HG02973 (cell line): ENCODE data around the gene VAV1.
"Not testable (repeated sequence)": the region's sequence is repeated elsewhere in the genome, so short reads cannot be mapped to it uniquely, and the experiment has no call there.

Experiments
- ATAC-seq: cut with Tn5 transposase; IDR thresholded peaks from one replicate; pipeline ENCODE4 v1.9.1; 2021; ENCODE audit warnings: moderate library complexity; ENCODE audit not compliant: unreplicated experiment

VAV1 gene

DNA sequence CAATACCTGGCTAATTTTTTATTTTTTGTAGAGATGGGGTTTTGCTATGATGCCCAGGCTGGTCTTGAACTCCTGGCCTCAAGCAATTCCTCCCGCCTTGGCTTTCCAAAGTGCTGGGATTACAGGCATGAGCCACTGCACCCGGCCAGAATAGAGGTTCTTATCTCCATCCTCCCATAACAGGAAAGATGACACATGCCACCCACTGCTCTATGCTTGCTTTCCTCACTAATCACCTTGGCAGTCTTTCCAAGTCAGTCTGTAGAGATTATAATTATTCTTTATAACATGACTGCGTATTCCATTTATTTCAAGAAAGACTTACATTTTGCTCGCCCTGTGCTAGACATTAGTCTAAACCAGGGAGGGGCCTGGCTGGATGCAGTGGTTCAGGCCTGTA is 6.7 kb downstream of the VAV1 start:
- ATAC-seq = no peak

DNA sequence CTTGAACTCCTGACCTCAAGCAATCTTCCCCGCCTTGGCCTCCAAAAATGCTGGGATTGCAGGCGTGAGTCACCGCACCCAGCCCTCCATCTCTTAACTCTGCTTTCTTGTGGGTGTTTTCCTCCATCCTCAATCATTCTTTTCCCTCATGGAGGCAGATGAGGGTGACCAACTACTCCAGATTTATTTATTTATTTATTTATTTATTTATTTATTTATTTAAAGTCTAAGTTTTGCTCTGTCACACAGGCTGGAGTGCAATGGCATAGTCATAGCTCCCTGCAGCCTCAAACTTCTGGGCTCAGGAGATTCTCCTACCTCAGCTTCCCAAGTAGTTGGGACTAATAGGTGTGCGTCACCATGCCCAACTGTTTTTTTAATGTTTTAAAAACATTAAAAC is 14.9 kb downstream of the VAV1 start:
- no peak for ATAC-seq

GRCh38 chr19:6788896-6789295 is 16.4 kb downstream of the VAV1 start:
- no peak for ATAC-seq

- no peak for ATAC-seq
These were observed 18.0 kb downstream of the VAV1 start for GRCh38 chr19:6790194-6791128.

GRCh38 chr19:6791237-6791636 is 18.7 kb downstream of the VAV1 start:
- ATAC-seq = no peak

- no peak for ATAC-seq
These were observed 20.9 kb downstream of the VAV1 start for GRCh38 chr19:6793411-6793810.

DNA sequence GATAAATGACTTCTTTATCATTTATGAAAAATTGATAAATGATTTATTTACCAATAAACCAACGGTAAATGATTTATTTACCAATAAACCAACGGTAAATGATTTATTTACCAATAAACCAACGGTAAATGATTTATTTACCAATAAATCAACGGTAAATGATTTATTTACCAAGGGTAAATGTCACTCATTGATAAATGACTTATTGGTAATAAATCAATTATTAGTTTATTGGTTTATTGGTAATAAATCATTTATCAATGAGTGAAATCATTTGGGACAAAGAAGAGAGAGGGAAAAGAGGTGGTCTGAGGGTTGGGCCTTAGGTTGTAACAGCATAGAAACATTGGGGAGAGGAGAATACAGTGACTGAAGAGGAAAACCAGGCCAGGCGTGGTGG is 21.5 kb downstream of the VAV1 start:
- no peak for ATAC-seq

DNA sequence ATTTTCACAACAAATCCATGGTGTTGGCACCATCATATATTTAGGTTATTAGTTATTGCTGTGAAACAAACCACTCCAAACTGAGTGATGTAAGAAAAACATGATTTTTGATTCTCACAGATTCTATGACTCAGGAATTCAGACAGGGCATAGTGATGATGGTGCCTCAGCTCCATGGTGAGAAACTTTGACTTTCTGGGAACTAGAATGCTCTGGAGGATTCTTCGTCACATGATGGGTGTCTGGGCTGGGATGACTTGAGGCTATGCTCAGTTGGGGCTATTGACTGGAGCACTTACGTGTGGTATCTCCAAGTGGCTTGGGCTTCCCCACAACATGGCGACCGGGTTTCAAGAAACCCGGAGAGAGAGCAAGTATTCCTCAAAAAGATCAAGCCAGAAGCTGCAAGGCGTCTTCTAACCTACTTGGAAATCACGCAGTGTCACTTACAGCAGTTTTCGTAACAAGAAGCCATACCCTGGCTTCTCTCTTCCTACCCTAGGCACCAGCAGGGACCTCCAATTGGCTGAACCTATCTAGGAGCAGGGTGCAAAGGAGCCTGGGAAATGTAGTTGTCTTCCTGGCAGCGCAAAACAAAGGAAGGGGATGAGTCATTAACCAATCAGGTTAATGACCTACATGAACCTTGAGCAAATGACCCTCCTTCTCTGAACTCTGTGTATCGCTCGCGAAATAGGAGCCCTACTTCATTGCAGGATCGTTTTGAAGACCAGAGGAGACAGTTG is 22.4 kb downstream of the VAV1 start:
- no peak for ATAC-seq

DNA sequence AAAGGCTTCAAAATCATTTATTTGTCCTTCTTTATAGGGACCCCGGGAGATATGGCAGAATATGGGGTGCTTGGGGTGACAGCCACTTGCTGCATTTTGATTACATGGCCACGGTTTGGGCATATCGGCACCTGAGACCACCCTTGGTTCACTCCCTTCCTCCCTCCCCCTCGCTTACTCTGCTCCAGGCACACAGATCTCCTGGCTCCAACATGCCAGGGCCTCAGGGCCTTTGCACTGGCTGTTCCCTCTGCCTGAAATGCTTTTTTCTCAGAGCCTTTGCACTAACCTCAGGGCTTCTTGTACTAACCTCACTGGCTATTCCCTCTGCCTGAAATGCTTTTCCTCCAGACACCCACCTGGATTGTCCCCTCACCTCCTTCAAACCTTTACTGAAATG is 23.8 kb downstream of the VAV1 start:
- no peak for ATAC-seq

GRCh38 chr19:6797646-6798045 is 25.1 kb downstream of the VAV1 start:
- ATAC-seq = no peak

DNA sequence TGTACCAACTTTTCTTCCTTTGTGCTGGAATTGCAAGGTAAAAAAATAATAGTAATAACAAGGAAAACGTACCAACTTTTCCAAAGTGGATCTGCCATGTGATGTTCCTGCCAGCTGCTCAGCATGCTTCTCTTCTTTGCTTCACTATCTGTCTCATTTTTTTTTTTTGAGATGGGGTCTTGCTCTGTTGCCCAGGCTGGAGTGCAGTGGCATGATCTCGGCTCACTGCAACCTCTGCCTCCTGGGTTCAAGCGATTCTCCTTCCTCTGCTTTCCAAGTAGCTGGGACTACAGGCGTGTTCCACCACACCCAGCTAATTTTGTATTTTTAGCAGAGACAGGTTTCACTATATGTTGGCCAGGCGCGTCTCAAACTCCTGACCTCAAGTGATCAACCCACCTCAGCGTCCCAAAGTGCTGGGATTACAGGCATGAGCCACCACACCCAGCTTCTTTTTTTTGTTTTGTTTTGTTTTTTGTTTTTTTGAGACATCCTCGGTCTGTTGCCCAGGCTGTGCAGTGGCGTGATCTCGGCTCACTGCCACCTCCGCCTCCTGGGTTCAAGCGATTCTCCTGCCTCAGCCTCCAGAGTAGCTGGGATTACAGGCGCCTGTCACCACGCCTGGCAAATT is 27.8 kb downstream of the VAV1 start:
- ATAC-seq = not testable (repeated sequence)

DNA sequence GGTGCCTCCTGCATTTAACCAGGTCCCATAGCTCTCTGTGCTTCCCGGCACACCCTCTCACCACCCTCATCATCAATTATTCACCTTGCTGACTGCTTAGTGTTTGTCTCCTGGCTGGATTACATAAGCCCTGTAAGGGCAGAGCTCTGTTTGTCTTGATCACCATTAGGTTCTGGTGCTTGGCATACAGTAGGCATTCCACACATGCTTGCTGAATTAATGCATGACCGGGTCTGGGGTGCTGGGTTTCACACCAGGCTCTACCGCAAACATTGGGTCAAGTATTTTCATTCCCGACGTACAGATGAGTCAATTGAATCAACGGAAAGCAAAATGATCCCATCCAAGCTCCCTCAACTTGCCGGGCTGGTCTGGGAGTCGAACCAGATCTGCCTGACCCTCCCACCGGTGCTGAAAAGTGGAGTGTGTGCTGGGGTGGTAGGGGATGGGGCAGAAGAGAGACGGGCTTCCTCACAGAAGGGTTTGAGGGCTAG is 28.5 kb downstream of the VAV1 start:
- no peak for ATAC-seq

DNA sequence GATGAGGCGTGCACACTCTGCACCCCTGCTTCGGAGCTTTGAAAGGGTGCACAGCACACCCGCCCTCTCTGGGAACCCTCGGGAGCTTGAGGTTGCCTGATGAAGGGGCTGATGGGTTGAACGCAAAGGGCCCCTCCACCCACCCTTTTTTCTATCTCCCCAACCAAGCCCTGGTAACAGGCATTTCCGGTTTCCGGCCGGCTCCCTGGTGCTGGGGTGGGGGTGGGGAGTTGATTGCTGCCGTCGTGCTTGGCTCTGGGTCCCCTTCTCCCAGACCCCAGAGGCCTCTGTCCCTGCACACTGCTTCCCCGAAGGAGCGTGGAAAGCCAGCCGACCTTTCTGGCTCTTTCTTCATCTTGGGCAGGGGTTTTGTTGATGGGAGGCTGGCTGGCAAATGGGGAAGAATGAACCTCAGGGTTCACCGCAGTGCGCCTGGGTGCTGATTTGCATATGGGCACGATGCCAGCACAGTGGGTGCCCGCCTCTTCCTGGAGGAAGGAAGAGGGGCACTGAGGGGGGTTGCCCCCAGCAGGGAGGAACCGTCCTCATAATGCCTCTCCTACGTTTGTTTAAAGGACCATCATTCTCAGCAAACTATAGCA is 29.1 kb downstream of the VAV1 start:
- ATAC-seq = peak; percentile 27

- peak; percentile 47 for ATAC-seq
These were observed 30.0 kb downstream of the VAV1 start for GRCh38 chr19:6802336-6803035.

GRCh38 chr19:6803036-6803404 is 30.5 kb downstream of the VAV1 start:
- no peak for ATAC-seq

GRCh38 chr19:6806488-6806887 is 34.0 kb downstream of the VAV1 start:
- ATAC-seq = no peak

GRCh38 chr19:6807291-6807690 is 34.8 kb downstream of the VAV1 start:
- no peak for ATAC-seq

- ATAC-seq = no peak
These were observed 36.0 kb downstream of the VAV1 start for GRCh38 chr19:6808494-6808893.

DNA sequence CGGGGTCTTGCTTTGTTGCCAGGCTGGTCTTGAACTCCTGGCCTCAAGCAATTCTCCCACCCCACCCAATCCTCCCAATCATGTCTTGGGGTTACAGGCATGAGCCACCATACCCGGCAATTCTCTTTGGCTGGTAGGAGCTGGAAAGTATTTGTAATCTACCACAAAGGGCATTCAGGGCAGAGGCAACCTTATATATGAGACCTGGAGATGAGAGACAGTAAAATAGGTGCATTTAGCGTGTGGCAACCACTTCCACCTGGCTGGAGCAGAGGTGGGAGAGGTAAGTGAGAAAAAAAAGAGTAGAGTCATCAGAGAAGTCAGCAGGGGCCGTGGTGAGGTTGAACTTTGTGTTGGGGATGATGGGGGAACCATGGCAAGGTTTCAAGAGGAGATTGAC is 36.8 kb downstream of the VAV1 start:
- ATAC-seq = no peak

- no peak for ATAC-seq
These were observed 38.9 kb downstream of the VAV1 start for GRCh38 chr19:6811378-6811777.

DNA sequence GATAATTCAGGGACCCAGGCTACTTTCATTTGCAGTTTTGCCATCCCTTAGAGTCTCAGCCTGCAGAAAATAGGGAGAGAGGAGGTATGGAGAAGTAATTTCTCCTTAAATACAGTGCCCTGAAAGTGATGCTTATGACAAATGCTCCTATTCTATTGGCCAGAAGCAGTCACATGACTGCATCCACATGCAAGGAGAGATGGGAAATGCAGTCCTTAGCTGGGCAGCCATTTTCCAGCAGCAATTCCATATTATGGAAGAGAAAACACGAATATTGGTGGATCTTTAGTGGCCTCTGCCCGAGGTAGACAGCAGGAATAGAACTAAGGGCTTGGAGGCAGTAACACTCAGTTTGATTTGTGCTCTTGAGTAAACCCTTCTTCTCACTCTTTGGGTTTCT is 39.4 kb downstream of the VAV1 start:
- ATAC-seq = no peak
